H1 (cell line): Measurements from ENCODE around the gene PURB. TPM values are rescaled to one million over a fixed set of nuclear protein-coding genes. Genes with fewer than 3 reads are reported as not detected.

Experiments
- CTCF ChIA-PET: fragments of 300-600 bp; sonication (Branson Sonifier 250); formaldehyde crosslinking; loops from one replicate; lab custom pipeline; 2021; ENCODE audit not compliant: partially characterized antibody; lab: Charles Lee
- POLR2A ChIA-PET: fragments of 300-600 bp; sonication (Branson Sonifier 250); formaldehyde crosslinking; loops from one replicate; lab custom pipeline; 2021; ENCODE audit warnings: inconsistent platforms; ENCODE audit not compliant: partially characterized antibody; lab: Charles Lee
- DNase-seq, 2 experiments: peaks; one replicate each; pipeline versions ENCODE4 v3.0.0 to v3.0.0-alpha.2; 2010 to 2022; ENCODE audit warnings: low spot score in 2 of 2, low read depth in 1 of 2, mixed read lengths in 1 of 2
- FAIRE-seq: peaks from 2 replicates; lab custom pipeline; 2011; peaks lifted over from hg19 to GRCh38; lab: Jason Lieb, UNC
- H2AFZ ChIP-seq: 2 replicates; pipeline ENCODE4 v1.8.1; 2012; ENCODE audit warnings: low read length, inconsistent platforms
- H2AK5ac ChIP-seq: 2 replicates; pipeline ENCODE4 v1.6.1; 2013; ENCODE audit warnings: low read depth, low read length
- H2BK120ac ChIP-seq: replicated peaks from 2 replicates; pipeline ENCODE3; 2013; ENCODE audit warnings: low read depth, low read length, inconsistent platforms
- H2BK12ac ChIP-seq: 2 replicates; pipeline ENCODE4 v1.6.1; 2013; ENCODE audit warnings: low read depth, low read length
- H2BK15ac ChIP-seq: 2 replicates; pipeline ENCODE4 v1.6.1; 2013; ENCODE audit warnings: low read length
- H2BK20ac ChIP-seq: 2 replicates; pipeline ENCODE4 v1.6.1; 2013; ENCODE audit warnings: low read length
- H2BK5ac ChIP-seq: 2 replicates; pipeline ENCODE4 v1.6.1; 2013; ENCODE audit warnings: low read depth, low read length
- H3K14ac ChIP-seq: 2 replicates; pipeline ENCODE4 v1.6.1; 2013; ENCODE audit warnings: inconsistent platforms; ENCODE audit not compliant: insufficient read length
- H3K18ac ChIP-seq: 2 replicates; pipeline ENCODE4 v1.6.1; 2013; ENCODE audit warnings: low read length; ENCODE audit errors: extremely low read depth
- H3K23ac ChIP-seq: 2 replicates; pipeline ENCODE4 v1.6.1; 2013; ENCODE audit warnings: inconsistent platforms; ENCODE audit not compliant: insufficient read length
- H3K23me2 ChIP-seq: 2 replicates; pipeline ENCODE4 v1.6.1; 2013; ENCODE audit warnings: low read depth, low read length
- H3K27ac ChIP-seq: 2 replicates; pipeline ENCODE4 v1.6.1; 2011; ENCODE audit warnings: low read depth, low read length, inconsistent platforms
- H3K27me3 ChIP-seq, 4 experiments: replicated peaks in 1 of 4; 1 replicate in 1 of 4; 2 replicates in 3 of 4; pipeline versions ENCODE4 v1.6.1 to v1.8.1; 2011 to 2013; ENCODE audit warnings: low read length in 3 of 4, mild to moderate bottlenecking in 3 of 4, inconsistent platforms in 2 of 4, mixed read lengths in 2 of 4, moderate library complexity in 1 of 4; ENCODE audit not compliant: control insufficient read depth in 3 of 4, insufficient read depth in 3 of 4; ENCODE audit errors: extremely low read depth in 1 of 4
- H3K36me3 ChIP-seq, 4 experiments: 2 replicates each; pipeline versions ENCODE4 v1.6.1 to v1.8.1; 2011 to 2013; ENCODE audit warnings: mild to moderate bottlenecking in 4 of 4, low read length in 3 of 4, moderate library complexity in 2 of 4, control low read depth in 1 of 4, inconsistent platforms in 1 of 4; ENCODE audit not compliant: insufficient read depth in 4 of 4, control insufficient read depth in 2 of 4
- H3K4ac ChIP-seq: replicated peaks from 2 replicates; pipeline ENCODE3; 2013; ENCODE audit warnings: low read length, low read depth, mixed read lengths, inconsistent platforms; ENCODE audit not compliant: insufficient read length
- H3K4me1 ChIP-seq, 4 experiments: replicated peaks in 1 of 4; 1 replicate in 1 of 4; 2 replicates in 3 of 4; pipeline versions ENCODE4 v1.6.1 to v1.8.1; 2011 to 2013; ENCODE audit warnings: low read length in 3 of 4, inconsistent platforms in 2 of 4, mixed read lengths in 1 of 4; ENCODE audit not compliant: insufficient read depth in 4 of 4, control insufficient read depth in 3 of 4
- H3K4me2 ChIP-seq, 2 experiments: 2 replicates each; pipeline versions ENCODE4 v1.6.1 to v1.8.1; 2011 to 2013; ENCODE audit warnings: low read depth in 2 of 2, low read length in 2 of 2, control low read depth in 1 of 2, inconsistent platforms in 1 of 2, mild to moderate bottlenecking in 1 of 2; ENCODE audit not compliant: insufficient read depth in 1 of 2
- H3K4me3 ChIP-seq, 4 experiments: fragments of 200-600, 300-600 bp in 1 of 4; sonication (generic), shearing (Covaris generic), sonication (Bioruptor Twin) in 1 of 4; 2 replicates each; pipeline versions ENCODE4 v1.5.1 to v1.8.1; 2011 to 2016; ENCODE audit warnings: low read length in 4 of 4, low read depth in 3 of 4, control low read depth in 2 of 4, inconsistent platforms in 2 of 4, mild to moderate bottlenecking in 2 of 4, mixed read lengths in 1 of 4, moderate library complexity in 1 of 4; ENCODE audit not compliant: insufficient read depth in 2 of 4; ENCODE audit errors: extremely low read depth in 1 of 4
- H3K56ac ChIP-seq: replicated peaks from 2 replicates; pipeline ENCODE3; 2013; ENCODE audit warnings: low read depth, mild to moderate bottlenecking, mixed read lengths, low read length, inconsistent platforms; ENCODE audit not compliant: insufficient read length
- H3K79me1 ChIP-seq: 2 replicates; pipeline ENCODE4 v1.6.1; 2013; ENCODE audit warnings: low read depth, low read length, control low read depth
- H3K79me2 ChIP-seq, 2 experiments: 2 replicates each; pipeline versions ENCODE4 v1.6.1 to v1.8.1; 2012 to 2013; ENCODE audit warnings: low read length in 2 of 2, mild to moderate bottlenecking in 2 of 2, inconsistent platforms in 1 of 2; ENCODE audit not compliant: insufficient read depth in 2 of 2, control insufficient read depth in 1 of 2
- H3K9ac ChIP-seq, 4 experiments: replicated peaks in 1 of 4; 1 replicate in 1 of 4; 2 replicates in 3 of 4; pipeline versions ENCODE4 v1.6.1 to v1.8.1; 2011 to 2013; ENCODE audit warnings: low read depth in 3 of 4, low read length in 3 of 4, control low read depth in 2 of 4, mild to moderate bottlenecking in 2 of 4, moderate library complexity in 2 of 4, inconsistent platforms in 1 of 4; ENCODE audit errors: extremely low read depth in 1 of 4
- H3K9me3 ChIP-seq, 2 experiments: 2 replicates each; pipeline versions ENCODE4 v1.6.1 to v1.8.1; 2012 to 2013; ENCODE audit warnings: mild to moderate bottlenecking in 2 of 2, moderate library complexity in 2 of 2, control low read depth in 1 of 2, inconsistent platforms in 1 of 2, low read depth in 1 of 2, low read length in 1 of 2, mixed read lengths in 1 of 2; ENCODE audit not compliant: insufficient read depth in 2 of 2
- H4K20me1 ChIP-seq, 2 experiments: replicated peaks in 1 of 2; 2 replicates each; pipeline versions ENCODE3 to v1.8.1; 2011 to 2013; ENCODE audit warnings: inconsistent platforms in 2 of 2, low read length in 2 of 2, mild to moderate bottlenecking in 1 of 2; ENCODE audit not compliant: insufficient read depth in 2 of 2, control insufficient read depth in 1 of 2
- H4K5ac ChIP-seq: 2 replicates; pipeline ENCODE4 v1.6.1; 2013; ENCODE audit warnings: low read length, low read depth, mixed read lengths, inconsistent platforms; ENCODE audit not compliant: insufficient read length
- H4K8ac ChIP-seq: 2 replicates; pipeline ENCODE4 v1.8.0; 2013; ENCODE audit warnings: mild to moderate bottlenecking, moderate library complexity, low read length, inconsistent platforms; ENCODE audit not compliant: insufficient read depth; ENCODE audit errors: extremely low read depth
- H4K91ac ChIP-seq: replicated peaks from 2 replicates; pipeline ENCODE3; 2013; ENCODE audit warnings: low read length, mixed read lengths, inconsistent platforms; ENCODE audit not compliant: insufficient read length
- CBX5 ChIP-seq: fragments of 300-800, 300-1000 bp; sonication (generic); IDR thresholded peaks from 2 replicates; pipeline ENCODE4 v1.7.1; 2016; ENCODE audit warnings: antibody characterized with exemption, low read length, low read depth
- EP300 ChIP-seq, 2 experiments: IDR thresholded peaks; 1 replicate in 1 of 2; 2 replicates in 1 of 2; pipeline ENCODE4 v1.6.1; 2011 to 2012; ENCODE audit warnings: low read depth in 2 of 2, low read length in 2 of 2, mild to moderate bottlenecking in 2 of 2, borderline replicate concordance in 1 of 2, inconsistent platforms in 1 of 2, moderate library complexity in 1 of 2
- EZH2 ChIP-seq: fragments of 200-600 bp; sonication (generic); IDR thresholded peaks from 2 replicates; pipeline ENCODE4 v1.7.1; 2012; ENCODE audit warnings: low read depth, mild to moderate bottlenecking, moderate library complexity, low read length, inconsistent platforms; ENCODE audit not compliant: severe bottlenecking
- FOSL1 ChIP-seq: IDR thresholded peaks from 2 replicates; pipeline ENCODE4 v1.6.1; 2011; ENCODE audit warnings: mild to moderate bottlenecking, low read depth, low read length, moderate library complexity; ENCODE audit not compliant: insufficient read depth
- GABPA ChIP-seq: IDR thresholded peaks from 2 replicates; pipeline ENCODE4 v1.6.1; 2011; ENCODE audit warnings: mild to moderate bottlenecking, low read length, moderate library complexity, borderline replicate concordance; ENCODE audit not compliant: insufficient read depth
- GTF2F1 ChIP-seq: IDR thresholded peaks from 2 replicates; pipeline ENCODE4 v1.6.1; 2012; ENCODE audit warnings: low read depth, low read length, improper control_type of control experiment, borderline replicate concordance
- KDM1A ChIP-seq: fragments of 200-600, 300-600 bp; sonication (generic); IDR thresholded peaks from 2 replicates; pipeline ENCODE4 v1.7.1; 2016; ENCODE audit warnings: mild to moderate bottlenecking, low read length, borderline replicate concordance
- NANOG ChIP-seq: IDR thresholded peaks from 2 replicates; pipeline ENCODE4 v1.6.1; 2011; ENCODE audit warnings: low read length, low read depth, mild to moderate bottlenecking, inconsistent platforms; ENCODE audit not compliant: insufficient read depth, poor library complexity, severe bottlenecking
- NRF1 ChIP-seq: IDR thresholded peaks from 2 replicates; pipeline ENCODE4 v1.6.1; 2011; ENCODE audit warnings: mild to moderate bottlenecking, low read depth, low read length, improper control_type of control experiment
- POU5F1 ChIP-seq: IDR thresholded peaks from 2 replicates; pipeline ENCODE4 v1.6.1; 2011; ENCODE audit warnings: low read depth, mild to moderate bottlenecking, low read length, moderate library complexity
- SAP30 ChIP-seq: fragments of 300-600 bp; sonication (generic); IDR thresholded peaks from 2 replicates; pipeline ENCODE4 v1.7.1; 2012; ENCODE audit warnings: low read length, moderate library complexity, mild to moderate bottlenecking, inconsistent platforms; ENCODE audit not compliant: insufficient read depth, insufficient replicate concordance
- SP2 ChIP-seq: IDR thresholded peaks from 2 replicates; pipeline ENCODE4 v1.6.1; 2012; ENCODE audit warnings: mild to moderate bottlenecking, low read length, inconsistent platforms
- WGBS, 2 experiments: shearing (Covaris generic) in 1 of 2; methylation state at CpG; one replicate each; pipeline versions ENCODE4 v1.1.6 to v1.1.7; 2013 to 2015; ENCODE audit warnings: low lambda C conversion rate in 2 of 2, mixed read lengths in 2 of 2, inconsistent platforms in 1 of 2, low coverage in 1 of 2, missing lambda C conversion rate in 1 of 2; ENCODE audit not compliant: insufficient replicate concordance in 2 of 2, insufficient coverage in 1 of 2, insufficient read length in 1 of 2; ENCODE audit errors: extremely low coverage in 1 of 2, missing lambda C conversion rate in 1 of 2; 5-methylcytosine and 5-hydroxymethylcytosine counted together
- polyA plus RNA-seq, 7 experiments: library from polyadenylated mRNA; depleted of rRNA in 3 of 7; stranded (reverse) in 5 of 7; unstranded in 2 of 7; fragments of >200 nt in 5 of 7; fragments of 200-250 nt in 2 of 7; gene quantifications; 1 replicate in 5 of 7; 2 replicates in 1 of 7; 4 replicates in 1 of 7; pipeline versions ENCODE4 v1.2.1 to v1.2.3, GENCODE V29; 2011 to 2013; ENCODE audit warnings: missing spikeins in 2 of 7, mixed read lengths in 2 of 7
- total RNA-seq: library from RNA; stranded (reverse); fragmentation: NEBNext Ultra II Directional; extraction: Animal tissue kit (Norgen Biotek cat#: 25700); gene quantifications from 2 replicates; pipeline ENCODE4 v1.2.1, GENCODE V29; 2021
- TF ChIP-seq, protein P1 (sequence below): IDR thresholded peaks from 2 replicates; pipeline ENCODE4 v1.6.1; 2012; ENCODE audit warnings: inconsistent platforms

PURB gene
- total and polyA plus RNA-seq, 2 of the 8 experiments (the other 6 are each of a cell fraction or from before 2014, with no cell fraction given), result 3.3 to 22.7 TPM

DNA sequence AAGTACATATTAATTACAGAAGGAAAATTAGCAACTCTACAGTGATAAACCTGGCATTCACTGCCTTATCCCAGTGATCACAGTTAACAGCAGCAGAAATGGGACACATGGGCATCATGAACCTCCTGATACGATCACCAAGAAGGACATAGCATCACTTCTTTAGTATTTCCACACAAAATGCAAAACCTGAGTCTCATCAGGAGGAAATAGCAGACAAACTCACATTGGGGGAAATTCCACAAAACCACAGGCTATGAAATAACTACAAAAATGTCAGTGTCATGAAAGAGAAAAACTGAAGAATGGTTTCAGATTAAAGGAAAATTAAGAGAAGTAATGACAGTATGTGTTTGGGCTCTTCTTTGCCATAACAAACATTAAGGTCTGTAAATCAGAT lies 12.0 kb upstream of the PURB start:
- Histone ChIP-seq H4K5ac (no peak overlapping the region), H3K18ac (no peak overlapping the region), H4K8ac (no peak overlapping the region), H4K91ac (no peak overlapping the region), H3K4me1 (no peaks in the 10 kb centered on the region), H2BK15ac (no peak overlapping the region), H2AFZ (no peak overlapping the region), H3K27ac (no peak overlapping the region), H4K20me1 (no peaks in the 10 kb centered on the region), H3K23me2 (no peaks in the 10 kb centered on the region), H3K27me3 (no peaks in the 10 kb centered on the region; a peak in 2 of 7 replicates), H3K79me2 (no peaks in the 10 kb centered on the region), H3K14ac (no peak overlapping the region), H3K4ac (no peak overlapping the region), H3K56ac (no peak overlapping the region), H2BK20ac (no peak overlapping the region), H3K4me3 (no peak overlapping the region), H2BK5ac (no peak overlapping the region), H3K4me2 (no peak overlapping the region), H3K23ac (no peak overlapping the region), H3K9ac (no peak overlapping the region), H3K36me3 (no peaks in the 10 kb centered on the region), H2AK5ac (no peak overlapping the region), H3K9me3 (peaks cover 0 to 4% of the 10 kb centered on the region in 2 experiments; a peak in 1 of 4 replicates), H2BK120ac (no peak overlapping the region), H3K79me1 (no peaks in the 10 kb centered on the region), H2BK12ac (no peak overlapping the region)
- no peak for FAIRE-seq
- POLR2A ChIA-PET, result interaction anchor here (2.7 kb wide), 1 partner anchor 12 kb away, joined by 14 read pairs; the partner anchor contains the start of gene PURB
- WGBS, 2 experiments, result 86% methylated on average over 1 of the region's 1 CpG; no CpG with 5 or more reads in 1 of the 2 experiments
- CTCF ChIA-PET, result no interaction called here
- DNase-seq, result no peak
- no peak for TF ChIP-seq CBX5
- no peak for TF ChIP-seq SAP30
- no peak for TF ChIP-seq FOSL1
- no peak for TF ChIP-seq KDM1A
- TF ChIP-seq EZH2, result no peak
- TF ChIP-seq GABPA, result no peak
- TF ChIP-seq EP300 (IDR thresholded peaks at IDR 0.05; ENCODE audit: borderline replicate concordance in 1 of 2, low read depth in 2 of 2, low read length in 2 of 2), result no peak
- no peak for TF ChIP-seq POU5F1
- TF ChIP-seq GTF2F1, result no peak
- TF ChIP-seq SP2, result no peak
- TF ChIP-seq, protein P1, sequence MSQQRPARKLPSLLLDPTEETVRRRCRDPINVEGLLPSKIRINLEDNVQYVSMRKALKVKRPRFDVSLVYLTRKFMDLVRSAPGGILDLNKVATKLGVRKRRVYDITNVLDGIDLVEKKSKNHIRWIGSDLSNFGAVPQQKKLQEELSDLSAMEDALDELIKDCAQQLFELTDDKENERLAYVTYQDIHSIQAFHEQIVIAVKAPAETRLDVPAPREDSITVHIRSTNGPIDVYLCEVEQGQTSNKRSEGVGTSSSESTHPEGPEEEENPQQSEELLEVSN, result no peak
- no peak for TF ChIP-seq NRF1
- no peak for TF ChIP-seq NANOG
